ENCODE data around the gene DDX53.

DDX53 gene

DNA sequence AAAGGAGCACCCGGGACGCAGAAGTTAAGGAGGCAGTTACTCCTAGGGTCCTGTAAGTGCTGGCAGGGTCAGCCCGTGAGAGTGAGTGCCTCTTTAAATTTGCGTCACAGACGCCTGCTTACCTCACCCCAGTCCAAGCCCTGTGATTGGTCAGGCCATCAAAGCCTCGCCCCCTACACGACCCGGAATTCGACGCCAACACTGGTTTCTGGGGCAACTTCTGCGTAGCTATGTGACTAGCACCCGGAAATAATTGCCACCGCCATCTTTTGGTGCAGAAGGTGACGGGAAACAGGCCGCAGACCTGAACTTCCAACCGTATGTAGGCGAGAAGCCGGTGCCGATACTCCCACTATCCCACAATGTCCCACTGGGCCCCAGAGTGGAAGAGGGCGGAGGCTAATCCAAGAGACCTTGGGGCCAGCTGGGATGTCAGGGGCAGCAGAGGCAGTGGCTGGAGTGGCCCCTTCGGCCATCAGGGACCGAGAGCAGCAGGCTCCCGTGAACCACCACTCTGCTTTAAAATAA is at the start of gene DDX53:
DDX53 (plus strand) TSS at position 265 of the 528 bp plus-strand sequence; CDS start at position 363, 98 bp downstream.
- DNase-seq (ENCODE audit: low read depth): no peak

DNA sequence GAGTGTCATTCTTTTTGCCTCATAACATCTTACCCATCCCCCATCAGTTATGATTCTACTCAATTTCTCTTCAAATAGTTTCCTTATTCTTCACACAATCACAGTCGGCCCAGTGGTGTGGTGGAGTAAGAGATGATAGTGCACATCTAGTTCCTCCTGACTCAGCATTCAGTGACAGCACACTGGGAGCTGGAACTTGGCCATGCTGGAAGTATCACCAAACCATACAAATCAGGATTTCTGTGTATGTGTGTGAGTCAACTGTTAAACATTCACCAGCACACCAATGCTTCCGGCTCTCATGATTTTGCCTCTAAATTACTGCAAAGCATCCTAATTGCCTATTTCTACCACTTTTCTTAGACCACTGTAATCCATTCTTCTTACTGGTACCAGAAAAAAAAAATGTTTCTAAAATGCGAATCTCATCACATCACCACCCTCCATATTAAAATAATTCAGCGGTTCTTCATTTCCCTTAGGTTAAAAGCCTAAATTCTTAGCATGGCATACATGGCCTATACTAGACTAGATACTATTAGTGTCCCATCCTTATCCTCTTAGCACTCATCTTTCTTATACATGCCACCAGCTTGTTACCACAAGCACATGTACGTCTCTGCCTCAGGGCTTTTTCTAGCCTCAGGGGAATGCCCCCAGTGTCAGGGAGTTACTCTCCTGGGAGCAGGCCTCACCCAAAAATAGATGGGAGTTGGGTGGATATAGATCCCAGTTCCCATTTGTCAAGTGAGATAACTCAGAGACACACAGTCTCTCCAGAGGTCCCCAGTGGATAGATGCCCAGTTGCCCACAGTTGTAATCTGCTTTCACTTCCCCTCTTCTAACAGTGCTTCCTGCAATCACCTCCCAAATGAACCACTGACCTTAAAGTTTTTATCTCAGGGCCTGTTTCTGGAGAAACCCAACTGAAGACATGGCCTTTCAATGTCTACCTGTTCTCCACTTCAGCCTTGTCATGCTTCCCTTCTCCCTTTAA is 49.2 kb upstream of the DDX53 start:
- no peak for DNase-seq (ENCODE audit: low read depth)

DNA sequence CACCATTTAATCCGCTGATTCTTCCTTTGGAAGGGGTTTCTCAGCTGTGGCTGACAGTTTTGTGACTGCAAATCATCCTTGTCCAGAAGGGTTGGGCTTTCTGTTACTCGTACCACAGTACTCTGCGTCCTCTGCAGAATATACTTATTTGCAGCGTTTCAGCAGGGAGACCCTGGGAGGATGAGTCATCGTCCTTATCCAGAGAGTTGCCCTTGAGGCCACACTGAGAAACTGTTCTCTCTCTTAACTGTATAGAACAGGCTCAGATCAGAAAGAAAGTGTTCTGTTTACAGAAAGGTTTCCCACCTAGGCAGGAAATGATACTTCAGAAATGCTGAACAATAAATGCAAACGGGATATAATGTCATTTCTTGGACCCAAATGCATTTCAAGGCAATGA is 47.8 kb upstream of the DDX53 start:
- no peak for DNase-seq (ENCODE audit: low read depth)

DNA sequence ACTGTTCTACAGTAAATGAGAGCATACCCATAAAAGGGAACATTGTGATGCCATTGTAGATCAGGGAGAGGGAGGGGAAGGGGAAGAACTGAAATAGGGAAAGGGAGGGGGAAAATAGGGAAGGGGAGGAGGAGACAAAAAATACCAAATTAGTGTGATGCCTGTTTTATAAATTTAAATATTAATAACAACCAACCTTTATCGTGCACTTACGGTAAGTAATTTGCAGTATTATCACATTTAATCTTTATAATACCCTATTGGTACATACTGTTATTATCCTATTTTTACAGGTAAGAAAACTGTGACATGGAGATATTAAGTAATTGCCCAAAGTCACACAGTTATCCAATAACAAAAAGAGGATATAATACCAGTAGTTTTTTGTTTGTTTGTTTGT is 41.5 kb upstream of the DDX53 start:
- DNase-seq (ENCODE audit: low read depth): no peak

DNA sequence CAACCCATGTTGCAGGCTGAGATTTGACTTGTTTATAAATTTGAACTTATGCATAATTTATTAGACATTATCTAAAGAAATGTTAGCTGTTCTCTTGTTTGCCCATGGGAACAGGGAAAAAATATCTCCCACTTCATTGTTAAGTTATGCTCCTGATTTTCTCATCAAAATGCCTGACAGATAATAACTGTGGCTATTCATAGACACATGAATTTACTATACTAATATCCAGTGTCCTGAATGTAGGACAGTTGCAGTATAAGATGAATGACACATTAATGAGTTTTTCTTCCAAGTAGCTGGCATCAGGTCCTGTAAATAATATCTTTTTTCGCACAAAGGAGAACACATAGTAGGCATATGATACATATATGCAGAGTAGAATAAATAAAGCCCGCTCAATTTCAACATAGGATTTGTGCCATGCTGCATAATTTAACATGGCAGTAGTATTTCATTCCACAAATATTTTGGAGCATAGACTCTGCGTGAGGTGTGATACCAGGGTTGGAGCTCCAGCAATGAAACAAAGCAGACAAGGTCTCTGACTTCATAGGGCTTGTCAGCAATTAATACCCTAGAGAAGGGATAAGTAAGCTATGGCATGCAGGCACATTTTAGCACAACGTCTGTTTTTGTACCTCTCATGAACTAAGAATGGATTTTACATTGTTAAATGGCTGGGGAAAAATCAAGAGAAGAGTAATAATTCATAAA is 40.4 kb upstream of the DDX53 start:
- DNase-seq (ENCODE audit: low read depth): no peak

DNA sequence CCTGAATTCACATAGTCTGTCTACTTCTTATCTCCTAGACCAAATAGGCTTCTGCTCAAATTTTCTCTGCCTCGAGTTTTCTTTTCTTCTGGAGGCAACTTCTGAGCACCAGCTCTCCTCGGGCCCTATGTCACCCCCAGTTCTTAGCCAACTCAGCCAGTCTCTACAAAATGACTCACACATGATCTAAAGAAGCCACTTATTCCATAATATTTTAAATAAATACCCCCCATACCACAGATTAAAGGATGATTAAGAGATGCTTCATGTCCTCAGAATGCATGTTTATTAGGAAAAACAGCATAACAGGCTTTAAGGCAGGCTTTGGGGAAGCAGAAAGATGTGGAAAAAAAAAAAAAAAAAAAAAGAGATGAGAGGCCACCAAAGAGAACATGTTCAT is 36.6 kb upstream of the DDX53 start:
- DNase-seq (ENCODE audit: low read depth): no peak

DNA sequence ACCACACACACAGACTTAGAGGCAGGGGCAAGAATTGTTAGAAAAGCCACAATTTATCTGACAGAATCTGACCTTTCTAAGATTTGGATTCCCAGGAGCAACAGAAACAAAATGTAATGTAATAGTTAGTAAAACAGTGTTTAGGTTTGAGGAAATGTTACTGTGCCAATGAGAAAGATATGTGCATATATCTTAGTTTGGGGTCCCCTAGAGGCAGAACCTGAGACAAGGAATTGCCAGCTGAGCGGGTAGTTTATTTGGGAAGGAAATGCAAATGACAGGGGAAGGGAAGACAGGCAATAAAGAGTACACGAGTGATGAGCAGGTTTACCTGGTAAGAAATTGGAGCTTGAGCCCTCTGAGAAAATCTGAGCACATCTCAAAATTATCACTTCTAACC is 31.3 kb upstream of the DDX53 start:
- DNase-seq (ENCODE audit: low read depth): no peak

DNA sequence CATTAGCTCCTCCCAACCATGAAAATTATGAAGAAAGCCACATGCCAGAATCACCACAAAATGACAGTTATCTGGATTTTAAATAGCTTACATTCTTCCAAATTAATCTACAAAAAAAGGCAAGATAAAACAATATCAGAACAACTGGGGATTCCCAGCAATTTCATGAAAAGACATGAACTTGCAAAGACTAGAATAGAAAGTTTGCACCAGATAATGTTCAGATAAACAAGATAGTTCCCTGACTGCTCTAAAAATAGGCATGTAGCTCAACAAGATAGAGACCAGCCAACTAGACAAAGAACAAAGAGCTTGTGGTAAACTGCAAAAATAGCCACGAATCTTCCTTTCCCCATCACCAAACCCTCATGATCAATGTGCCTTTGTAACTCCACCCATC is 30.3 kb upstream of the DDX53 start:
- DNase-seq (ENCODE audit: low read depth): no peak

DNA sequence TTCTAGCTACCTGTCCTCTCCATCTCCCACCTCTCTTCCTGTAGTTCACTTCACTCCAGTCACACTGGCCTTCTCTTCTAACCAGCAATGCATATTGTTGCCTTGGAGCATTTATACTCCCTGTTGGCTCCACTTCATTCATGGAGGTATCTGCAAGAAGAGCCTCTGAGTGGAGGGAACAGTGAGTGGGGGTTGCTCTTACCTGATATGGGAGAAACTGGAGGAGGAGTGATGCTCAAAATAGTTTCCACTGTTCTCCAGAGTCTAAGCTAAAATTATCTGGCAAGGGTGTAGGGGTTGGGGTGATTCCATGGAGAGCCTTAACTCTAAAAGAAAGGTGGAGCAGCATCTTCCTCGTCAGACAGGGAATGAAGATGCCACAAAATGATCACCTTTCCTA is 28.9 kb upstream of the DDX53 start:
- DNase-seq (ENCODE audit: low read depth): no peak

DNA sequence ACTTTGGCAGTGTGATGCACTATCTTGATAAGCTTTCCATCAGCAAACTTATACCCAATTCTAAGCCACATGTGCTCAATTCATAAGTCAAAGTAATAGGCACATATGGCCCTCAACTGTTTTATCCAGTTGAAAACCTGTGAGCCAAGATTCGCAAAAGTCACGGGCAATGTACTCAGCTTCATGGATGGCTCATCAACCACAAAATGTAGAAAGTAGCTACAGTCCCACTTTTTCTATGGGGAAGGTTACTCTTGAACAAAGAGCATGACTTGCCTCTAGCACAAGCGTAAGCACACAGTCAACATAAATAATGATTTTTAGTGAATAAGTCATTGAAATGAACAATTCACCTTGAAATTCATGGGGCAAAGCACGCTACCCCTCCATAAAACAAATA is 25.1 kb upstream of the DDX53 start:
- DNase-seq (ENCODE audit: low read depth): no peak

DNA sequence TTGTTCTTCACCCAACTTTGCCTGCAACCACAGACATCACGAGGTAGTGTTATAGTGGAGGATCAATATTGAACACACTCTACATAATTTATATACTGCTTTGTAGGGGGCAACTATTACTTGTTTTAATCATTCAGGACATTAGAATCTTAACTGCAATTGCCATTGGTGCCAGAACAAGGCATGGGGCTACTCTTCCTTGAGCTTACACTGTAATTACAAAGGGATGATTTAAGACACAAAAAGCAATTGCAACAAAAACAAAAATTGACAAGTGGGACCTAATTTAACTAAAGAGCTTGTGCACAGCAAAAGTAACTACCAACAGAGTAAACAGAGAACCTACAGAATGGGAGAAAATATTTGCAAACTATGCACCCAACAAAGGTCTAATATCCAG is 24.0 kb upstream of the DDX53 start:
- DNase-seq (ENCODE audit: low read depth): no peak

DNA sequence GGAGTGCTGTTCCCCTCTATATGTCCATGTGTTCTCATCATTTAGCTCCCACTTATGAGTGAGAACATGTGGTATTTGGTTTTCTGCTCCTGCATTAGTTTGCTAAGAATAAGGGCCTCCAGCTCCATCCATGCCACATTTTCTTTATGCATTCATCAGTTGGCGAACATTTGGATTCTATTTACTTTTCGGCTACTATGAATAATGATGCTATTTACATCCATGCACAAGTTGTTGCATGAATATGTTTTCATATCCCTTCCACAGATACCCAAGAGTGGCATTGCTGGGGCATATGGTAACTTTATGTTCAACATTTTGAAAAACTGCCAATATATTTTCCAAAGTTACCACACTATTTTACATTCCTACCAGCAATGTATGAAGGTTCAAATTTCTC is 13.8 kb upstream of the DDX53 start:
- no peak for DNase-seq (ENCODE audit: low read depth)

DNA sequence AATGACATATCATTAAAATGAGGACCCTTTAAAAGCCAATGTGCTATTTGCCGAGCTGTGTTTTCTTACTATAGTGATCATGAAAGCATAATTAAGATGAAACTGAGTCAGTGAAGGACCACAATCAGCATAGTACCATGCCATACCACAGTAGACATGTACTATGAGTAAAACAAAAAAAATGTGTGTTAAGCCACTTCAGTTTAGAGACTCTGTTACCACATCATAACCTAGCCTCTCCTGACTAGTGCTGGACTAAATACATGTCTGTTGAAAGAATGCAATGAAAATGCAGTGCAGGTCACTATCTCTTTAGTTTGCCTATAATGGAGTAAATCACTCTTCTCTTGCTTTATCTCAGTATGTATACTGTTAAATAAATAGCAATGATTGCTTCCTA is 12.3 kb upstream of the DDX53 start:
- DNase-seq (ENCODE audit: low read depth): no peak

DNA sequence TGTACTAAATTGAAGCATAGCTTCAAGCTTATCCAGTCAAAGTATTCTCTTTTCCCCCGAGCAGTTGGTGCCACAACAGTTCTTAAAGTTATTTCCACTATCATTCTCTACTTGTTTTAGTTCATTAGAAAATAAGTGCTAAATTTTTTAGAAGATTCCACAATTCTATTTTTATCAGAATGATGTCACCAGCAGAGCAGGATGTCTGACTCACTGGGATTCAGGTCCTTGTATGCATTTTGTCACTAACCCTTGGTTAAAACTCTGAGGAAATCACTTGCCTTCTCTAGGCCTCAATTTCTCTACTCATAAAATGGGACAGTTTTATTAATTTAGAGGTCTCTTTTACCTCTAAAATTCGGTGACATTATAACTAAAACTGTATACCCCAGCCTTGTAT is 3.4 kb downstream of the DDX53 start:
- DNase-seq (ENCODE audit: low read depth): no peak

DNA sequence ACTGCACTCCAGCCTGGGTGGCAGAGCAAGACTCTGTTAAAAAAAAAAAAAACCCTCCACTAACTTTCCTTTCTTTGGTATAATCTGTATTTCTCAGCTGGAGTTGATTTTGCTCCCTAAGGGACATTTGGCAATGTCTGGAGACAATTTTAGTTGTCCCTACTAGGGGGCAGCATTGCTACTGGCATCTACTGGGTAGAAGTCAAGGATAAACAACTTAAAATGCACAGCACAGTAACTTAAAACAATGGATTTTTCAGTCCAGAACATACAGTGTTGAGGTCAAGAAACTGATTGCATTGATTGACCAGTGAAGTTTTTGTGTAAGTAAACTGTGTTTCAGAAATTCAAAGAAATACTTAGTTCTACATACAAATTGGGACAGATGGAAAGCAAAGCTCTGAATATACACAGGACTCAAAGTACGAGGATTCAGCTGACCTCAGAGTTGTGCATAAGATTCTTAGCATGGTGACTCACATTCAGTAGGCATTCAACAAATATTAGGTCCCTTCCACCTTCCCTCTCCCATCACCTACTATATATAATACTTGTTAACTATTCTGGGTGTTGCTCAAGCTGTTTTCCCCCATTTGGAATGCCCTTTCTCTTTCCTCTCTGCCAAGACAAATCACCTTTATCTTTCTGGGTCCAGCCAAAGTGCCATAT is 8.8 kb downstream of the DDX53 start:
- DNase-seq (ENCODE audit: low read depth): no peak

DNA sequence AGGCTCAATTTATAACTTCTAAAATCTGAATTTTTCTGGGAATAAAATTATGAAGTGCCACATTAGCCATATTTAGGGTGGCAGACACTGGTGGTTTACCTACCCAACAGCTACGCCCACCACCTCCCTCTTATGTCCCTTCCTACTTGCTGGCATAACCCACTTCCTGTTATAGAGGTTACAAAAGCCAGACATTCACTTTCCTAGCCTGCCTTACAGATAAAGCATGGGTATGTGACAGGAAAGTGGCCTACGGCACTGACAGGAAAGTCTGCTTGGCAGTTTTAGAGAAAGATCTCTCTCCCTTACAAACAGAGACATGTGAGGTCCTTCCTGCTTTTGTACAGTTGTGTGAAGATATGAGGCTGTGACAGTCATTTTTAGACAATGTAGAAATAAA is 12.4 kb downstream of the DDX53 start:
- no peak for DNase-seq (ENCODE audit: low read depth)

DNA sequence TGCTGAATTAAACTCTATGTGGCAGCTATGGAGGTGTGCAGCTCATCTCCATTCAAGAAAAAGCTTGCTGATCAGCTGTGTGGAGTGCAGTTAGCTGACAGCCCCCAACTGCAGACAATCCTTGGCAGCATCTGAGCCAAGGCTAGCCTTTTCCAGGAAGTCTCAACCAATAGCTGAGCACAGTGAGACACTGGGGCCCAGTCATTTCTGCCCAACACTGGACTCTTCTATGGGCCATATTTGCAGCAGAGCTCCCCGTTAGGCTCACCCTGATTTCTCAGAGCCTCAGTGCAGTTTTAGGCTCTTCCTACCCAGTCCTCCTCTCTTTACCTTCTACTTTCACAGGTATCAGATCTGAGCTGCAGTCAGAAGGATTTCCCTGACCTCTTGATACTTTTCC is 12.9 kb downstream of the DDX53 start:
- no peak for DNase-seq (ENCODE audit: low read depth)

DNA sequence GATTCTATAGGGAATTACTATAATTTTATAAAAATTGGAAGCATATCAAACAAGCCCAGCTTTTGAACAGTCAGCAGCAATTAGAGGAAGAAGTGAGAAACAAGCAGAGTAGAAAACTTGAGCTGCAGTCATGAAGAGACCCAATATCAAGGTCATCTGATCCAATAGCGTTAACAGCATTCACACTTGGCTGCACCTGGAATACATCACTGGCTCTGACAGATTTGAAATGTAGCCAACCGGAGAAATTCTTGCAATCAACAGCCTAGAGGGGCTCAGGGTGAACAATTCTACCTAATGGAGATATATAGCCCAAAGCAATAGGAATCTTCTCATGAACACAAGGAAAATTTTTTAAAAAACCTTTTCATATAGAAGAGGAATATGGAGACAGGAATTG is 13.6 kb downstream of the DDX53 start:
- DNase-seq (ENCODE audit: low read depth): no peak

DNA sequence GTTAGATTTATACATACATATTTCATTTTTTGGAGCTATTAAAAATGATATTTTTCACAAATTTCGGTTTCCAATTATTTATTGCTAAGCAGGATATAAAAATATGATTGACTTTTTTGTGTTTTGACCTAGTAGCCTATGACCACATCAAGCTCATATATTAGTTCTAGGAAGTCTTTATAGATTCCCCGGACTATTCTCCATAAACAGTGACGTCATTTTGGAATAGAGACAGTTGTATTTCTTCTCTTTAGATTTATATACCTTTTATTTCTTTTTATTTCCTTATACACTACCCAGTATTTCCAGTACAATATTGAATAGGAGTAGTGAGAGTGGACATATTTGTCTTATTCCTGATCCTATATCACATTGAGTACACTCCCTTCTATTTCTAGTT is 31.8 kb downstream of the DDX53 start:
- DNase-seq (ENCODE audit: low read depth): no peak

DNA sequence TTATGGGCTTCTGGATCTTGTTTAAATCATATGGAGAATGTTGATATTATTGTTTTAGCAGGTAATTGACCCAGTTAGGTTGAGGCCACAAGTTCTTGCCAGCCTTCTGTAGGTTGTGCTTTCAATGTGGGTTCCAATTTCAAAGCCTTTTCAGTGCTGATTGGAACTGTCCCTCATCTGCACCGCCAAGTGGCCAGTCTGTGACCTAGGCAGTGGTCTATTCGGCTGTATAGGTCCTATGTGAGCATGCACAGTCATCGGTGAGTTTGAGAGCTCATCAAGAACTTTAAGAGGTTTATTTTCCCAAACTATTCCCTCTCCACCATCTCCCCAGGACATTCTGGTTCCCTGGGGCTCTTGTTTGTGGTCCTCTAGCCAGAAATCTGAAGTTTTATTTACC is 35.7 kb downstream of the DDX53 start:
- no peak for DNase-seq (ENCODE audit: low read depth)

DNA sequence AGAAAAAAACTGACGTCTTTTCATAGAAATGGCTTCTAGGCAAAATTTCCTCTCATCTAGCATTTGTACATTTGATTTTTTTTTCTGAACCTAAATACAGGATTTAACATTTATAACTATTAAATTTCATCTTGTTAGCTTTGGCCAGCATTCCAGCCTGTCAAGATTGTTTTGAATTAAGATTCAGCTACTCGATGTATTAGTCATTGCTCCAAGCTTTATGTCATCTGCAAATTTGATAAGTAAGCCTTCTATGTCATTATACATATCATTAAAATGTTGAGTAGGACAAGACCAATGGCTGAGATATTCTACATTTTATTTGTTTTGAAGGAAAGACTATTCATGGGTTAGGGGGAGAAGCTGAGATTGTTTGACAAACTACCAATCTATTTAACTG is 46.7 kb downstream of the DDX53 start:
- DNase-seq (ENCODE audit: low read depth): no peak

DNA sequence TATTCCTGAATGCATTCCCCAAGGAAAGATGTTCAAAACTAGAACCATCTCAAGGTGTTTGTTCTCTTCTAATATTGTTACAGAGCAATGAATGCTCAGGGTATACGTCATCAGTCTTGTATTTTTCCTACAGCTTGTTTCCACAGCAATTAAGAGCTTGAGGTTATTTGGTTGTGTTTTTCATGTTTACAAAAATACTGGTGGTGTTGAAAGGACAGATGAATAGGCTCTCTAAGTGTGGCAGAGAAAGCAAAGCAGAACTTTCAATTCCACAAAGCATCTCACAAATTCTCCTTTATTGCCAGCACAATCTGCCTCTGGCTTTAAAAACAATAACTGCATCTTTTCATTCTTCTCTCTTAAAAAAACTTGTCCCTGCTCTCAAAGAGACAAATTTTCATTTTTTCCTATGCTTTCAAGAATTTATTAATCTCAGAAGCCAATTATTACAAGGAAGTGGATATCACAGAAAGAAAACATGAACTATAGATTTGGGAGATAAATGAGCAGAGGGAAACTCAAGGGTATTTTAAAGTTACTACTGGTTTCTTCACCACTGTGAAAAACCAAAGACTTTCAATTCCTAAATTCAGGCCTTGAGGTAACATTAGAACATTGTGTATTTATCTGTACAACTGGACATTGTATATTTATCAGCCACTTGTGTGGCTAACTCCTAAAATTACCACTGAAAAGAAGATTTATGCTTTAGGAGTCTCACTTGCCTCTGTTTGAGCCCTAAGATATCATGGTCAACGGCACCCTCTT is 49.2 kb downstream of the DDX53 start:
- no peak for DNase-seq (ENCODE audit: low read depth)

All from stimulated activated CD8-positive, alpha-beta memory T cell treated with anti-CD3 and anti-CD28 coated beads, Interleukin-15, amount 100 ng/mL, for 1 hour (primary cell).